Kidney (tissue), 14 donors: Measurements from ENCODE around the gene SLC35F6. TPM values are rescaled to one million over a fixed set of nuclear protein-coding genes. Genes with fewer than 3 reads are reported as not detected.
"Not testable (repeated sequence)": the region's sequence is repeated elsewhere in the genome, so short reads cannot be mapped to it uniquely, and the experiment has no call there.

ENCODE experiments used
- DNase-seq, 5 donors: peaks; one replicate each; pipeline ENCODE4 v3.0.0-alpha.2; 2013 to 2020
- FAIRE-seq: peaks from 2 replicates; lab custom pipeline; 2012; peaks lifted over from hg19 to GRCh38; lab: Jason Lieb, UNC
- H3K27ac ChIP-seq, 2 donors: one replicate each; pipeline ENCODE4 v1.7.0; 2013; ENCODE audit warnings: low read depth in 2 of 2, low read length in 2 of 2, inconsistent platforms in 1 of 2
- H3K27me3 ChIP-seq: one replicate; pipeline ENCODE4 v1.7.1; 2013; ENCODE audit warnings: low read length, inconsistent platforms; ENCODE audit not compliant: control insufficient read depth, insufficient read depth
- H3K36me3 ChIP-seq, 3 donors: one replicate each; pipeline versions ENCODE4 v1.7.0 to v1.7.1; 2013; ENCODE audit warnings: low read length in 3 of 3, control low read depth in 1 of 3, inconsistent platforms in 1 of 3; ENCODE audit not compliant: insufficient read depth in 3 of 3, control insufficient read depth in 2 of 3
- H3K4me1 ChIP-seq, 3 donors: one replicate each; pipeline versions ENCODE4 v1.7.0 to v1.7.1; 2013; ENCODE audit warnings: low read length in 3 of 3, inconsistent platforms in 1 of 3, low read depth in 1 of 3; ENCODE audit not compliant: control insufficient read depth in 2 of 3, insufficient read depth in 2 of 3
- H3K4me3 ChIP-seq, 3 donors: one replicate each; pipeline versions ENCODE4 v1.7.0 to v1.8.1; 2013; ENCODE audit warnings: low read length in 3 of 3, control low read depth in 1 of 3, inconsistent platforms in 1 of 3
- H3K9ac ChIP-seq, 3 donors: one replicate each; pipeline versions ENCODE4 v1.7.0 to v1.7.1; 2013; ENCODE audit warnings: low read length in 3 of 3, control low read depth in 1 of 3, inconsistent platforms in 1 of 3
- H3K9me3 ChIP-seq, 3 donors: one replicate each; pipeline versions ENCODE4 v1.7.0 to v1.7.1; 2013; ENCODE audit warnings: low read length in 3 of 3, control low read depth in 1 of 3, inconsistent platforms in 1 of 3; ENCODE audit not compliant: control insufficient read depth in 2 of 3, insufficient read depth in 1 of 3
- intact Hi-C: fragments of 100-400 bp; cut with DNase I; formaldehyde crosslinking; loops from one replicate; pipeline ENCODE4 v1.11.1; 2022
- polyA plus RNA-seq: library from polyadenylated mRNA; stranded (reverse); fragments of 350-450 nt; fragmentation: Illumina TruSeq; extraction: RNeasy Lipid Tissue Mini Kit (QIAGEN cat#74804); gene quantifications from one replicate; pipeline ENCODE4 v1.2.3, GENCODE V29; 2014; ENCODE audit warnings: low read depth, low replicate concordance; ENCODE audit not compliant: insufficient read depth
- total RNA-seq: library from RNA; stranded (reverse); fragmentation: NEBNext Ultra II Directional; extraction: Animal tissue kit (Norgen Biotek cat#: 25700); gene quantifications from one replicate; pipeline ENCODE4 v1.2.1, GENCODE V29; 2021
- TF ChIP-seq, protein P1 (sequence below): IDR thresholded peaks from 3 replicates; pipeline ENCODE4 v1.5.1; 2012; ENCODE audit warnings: mild to moderate bottlenecking, moderate library complexity, borderline replicate concordance; ENCODE audit not compliant: insufficient read depth; ENCODE audit errors: extremely low read depth
- donor health status: control.
- donor health status: control.
- donor health status: control.
- donor health status: control.
- donor health status: control.
- donor health status: DM: yes; HTN: yes; CAD: no.
- donor health status: Normal renal cell carcinoma (clear cell type).

Gene SLC35F6
- total and polyA plus RNA-seq, 2 donors from 2014 or later: 43.1 to 63.7 TPM

DNA sequence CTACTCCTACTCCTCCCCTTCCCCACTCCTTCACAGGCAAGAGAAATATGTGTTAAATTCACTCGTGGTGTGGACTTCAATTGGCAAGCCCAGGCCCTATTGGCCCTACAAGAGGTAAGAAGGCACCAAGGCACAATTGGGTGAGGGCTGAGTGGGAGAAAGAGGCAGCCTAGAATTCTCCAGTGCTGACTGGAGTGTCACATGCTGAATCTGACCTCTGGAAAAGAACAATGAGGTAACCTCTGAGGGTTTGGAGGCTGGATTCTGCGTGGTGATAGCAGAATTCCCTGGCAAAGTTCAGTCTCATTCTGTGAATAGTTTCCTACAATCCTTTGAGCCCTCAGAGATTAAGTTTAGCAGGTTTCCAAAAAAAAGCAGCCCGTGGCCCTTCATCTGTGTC lies 28.6 kb downstream of the SLC35F6 start:
- no peak for DNase-seq
- Histone ChIP-seq H3K36me3 (no peaks in the 10 kb centered on the region), H3K4me3 (no peak overlapping the region), H3K4me1 (no peaks in the 10 kb centered on the region), H3K27me3 (no peaks in the 10 kb centered on the region), H3K27ac (no peak overlapping the region), H3K9ac (no peak overlapping the region), H3K9me3 (no peaks in the 10 kb centered on the region)
- no peak for FAIRE-seq
- intact Hi-C loops: no loop called here
- TF ChIP-seq, protein P1, sequence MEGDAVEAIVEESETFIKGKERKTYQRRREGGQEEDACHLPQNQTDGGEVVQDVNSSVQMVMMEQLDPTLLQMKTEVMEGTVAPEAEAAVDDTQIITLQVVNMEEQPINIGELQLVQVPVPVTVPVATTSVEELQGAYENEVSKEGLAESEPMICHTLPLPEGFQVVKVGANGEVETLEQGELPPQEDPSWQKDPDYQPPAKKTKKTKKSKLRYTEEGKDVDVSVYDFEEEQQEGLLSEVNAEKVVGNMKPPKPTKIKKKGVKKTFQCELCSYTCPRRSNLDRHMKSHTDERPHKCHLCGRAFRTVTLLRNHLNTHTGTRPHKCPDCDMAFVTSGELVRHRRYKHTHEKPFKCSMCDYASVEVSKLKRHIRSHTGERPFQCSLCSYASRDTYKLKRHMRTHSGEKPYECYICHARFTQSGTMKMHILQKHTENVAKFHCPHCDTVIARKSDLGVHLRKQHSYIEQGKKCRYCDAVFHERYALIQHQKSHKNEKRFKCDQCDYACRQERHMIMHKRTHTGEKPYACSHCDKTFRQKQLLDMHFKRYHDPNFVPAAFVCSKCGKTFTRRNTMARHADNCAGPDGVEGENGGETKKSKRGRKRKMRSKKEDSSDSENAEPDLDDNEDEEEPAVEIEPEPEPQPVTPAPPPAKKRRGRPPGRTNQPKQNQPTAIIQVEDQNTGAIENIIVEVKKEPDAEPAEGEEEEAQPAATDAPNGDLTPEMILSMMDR: no peak

DNA sequence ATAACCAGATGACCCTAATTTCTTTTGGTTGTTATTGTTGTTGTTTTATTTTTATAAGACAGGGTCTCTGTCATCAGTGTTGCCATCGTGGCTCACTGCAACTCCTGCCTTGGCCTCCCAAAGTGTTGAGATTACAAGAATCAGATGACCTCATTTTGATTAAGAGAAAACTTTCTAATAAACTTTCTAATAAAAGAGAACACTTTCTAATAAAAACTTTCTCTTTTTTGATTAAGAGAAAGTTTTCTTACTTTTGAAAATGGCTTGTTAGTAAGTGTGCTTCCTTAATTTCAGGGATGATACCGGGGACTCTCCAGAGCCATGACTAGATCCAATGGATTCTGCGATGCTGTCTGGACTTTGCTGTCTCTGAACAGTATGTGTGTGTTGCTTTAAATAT lies 29.4 kb downstream of the SLC35F6 start:
- FAIRE-seq (no peak), DNase-seq (no peak)
- H3K27me3 ChIP-seq: no peaks in the 10 kb centered on the region
- H3K4me1 ChIP-seq: no peaks in the 10 kb centered on the region
- H3K36me3 ChIP-seq: no peaks in the 10 kb centered on the region
- no peak overlapping the region for H3K27ac ChIP-seq
- TF ChIP-seq, protein P1: no peak
- H3K9ac ChIP-seq: no peak overlapping the region
- H3K4me3 ChIP-seq: no peak overlapping the region
- H3K9me3 ChIP-seq: no peaks in the 10 kb centered on the region
- intact Hi-C loops: no loop called here

DNA sequence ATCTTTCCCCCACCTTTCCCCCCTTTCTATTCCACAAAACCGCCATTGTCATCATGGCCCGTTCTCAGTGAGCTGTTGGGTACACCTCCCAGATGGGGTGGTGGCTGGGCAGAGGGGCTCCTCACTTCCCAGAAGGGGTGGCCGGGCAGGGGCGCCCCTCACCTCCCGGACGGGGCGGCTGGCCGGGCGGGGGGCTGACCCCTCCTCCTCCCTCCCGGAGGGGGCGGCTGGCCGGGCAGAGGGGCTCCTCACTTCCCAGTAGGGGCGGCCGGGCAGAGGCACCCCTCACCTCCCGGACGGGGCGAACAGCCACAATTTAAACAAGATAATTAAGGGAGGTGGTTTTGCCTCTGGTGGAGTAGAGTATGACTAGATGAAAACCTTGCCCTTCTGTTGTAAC lies 31.1 kb downstream of the SLC35F6 start:
- FAIRE-seq, H3K9ac ChIP-seq, H3K4me1 ChIP-seq, intact Hi-C loops, H3K27ac ChIP-seq, H3K4me3 ChIP-seq, H3K9me3 ChIP-seq, DNase-seq, H3K36me3 ChIP-seq, H3K27me3 ChIP-seq: not testable (repeated sequence)

DNA sequence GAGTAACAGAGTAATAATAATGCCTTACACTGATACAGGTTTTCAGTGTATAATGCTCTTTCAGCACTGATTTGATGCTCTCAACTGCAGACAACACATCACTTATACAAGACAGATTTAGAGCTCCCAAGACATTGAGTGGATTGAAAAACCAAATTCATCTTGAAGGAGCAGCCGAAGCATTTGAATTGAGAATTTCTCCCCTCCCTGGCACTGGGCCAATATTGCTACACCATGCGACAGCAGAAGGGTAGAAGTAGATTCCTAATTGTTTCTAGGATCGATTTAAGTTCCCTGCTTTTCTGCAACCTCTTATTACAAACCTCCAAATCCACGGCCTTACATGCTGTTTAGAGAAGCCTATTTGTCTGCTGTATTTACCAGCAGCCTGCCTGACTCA lies 37.2 kb downstream of the SLC35F6 start:
- Histone ChIP-seq H3K9ac (no peak overlapping the region), H3K27ac (no peak overlapping the region), H3K4me3 (no peak overlapping the region), H3K27me3 (no peaks in the 10 kb centered on the region), H3K4me1 (no peaks in the 10 kb centered on the region), H3K36me3 (no peaks in the 10 kb centered on the region), H3K9me3 (no peaks in the 10 kb centered on the region)
- FAIRE-seq: no peak
- intact Hi-C loops: no loop called here
- no peak for DNase-seq
- TF ChIP-seq, protein P1: no peak
